ENCODE data around the gene TXNDC16. TPM values are rescaled to one million over a fixed set of nuclear protein-coding genes. Genes with fewer than 3 reads are reported as not detected.

The TXNDC16 gene
- total and polyA plus RNA-seq, 9 of the 15 experiments (the other 6 are each of a cell fraction or from before 2014, with no cell fraction given): 1.8 to 6.2 (median 4.9) TPM

DNA sequence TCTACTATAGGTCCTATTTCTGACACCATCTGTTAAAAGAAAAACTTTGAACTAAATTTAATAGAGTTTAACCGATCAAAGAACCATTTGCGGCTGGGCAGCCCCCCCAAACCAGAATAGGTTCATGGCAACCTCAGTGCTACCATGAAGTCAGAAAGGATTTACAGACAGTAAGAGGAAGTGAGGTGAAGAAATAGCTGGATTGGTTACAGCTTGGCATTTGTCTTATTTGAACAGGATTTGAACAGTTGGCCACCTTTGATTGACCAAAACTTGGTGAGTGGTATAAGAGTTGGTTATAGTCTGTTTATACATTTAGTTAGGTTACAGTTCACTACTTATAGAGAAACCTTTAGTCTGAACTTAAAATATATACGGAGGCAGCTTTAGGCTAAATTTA, 88.9 kb downstream of the TXNDC16 start (continued):
- no peak for TF ChIP-seq ARID3B (CRISPR knock-in tag; IDR thresholded peaks at IDR 0.05; ENCODE audit: borderline replicate concordance)

- H3K4me1 ChIP-seq (replicated peaks in 1 of 2; ENCODE audit: control insufficient read depth in 2 of 2, insufficient read depth in 2 of 2, low read length in 2 of 2): no peaks in the 10 kb centered on the region
- BruUV-seq (replicated peaks): no TSS peak
- no peak overlapping the region for H3K4me3 ChIP-seq
- no peaks in the 10 kb centered on the region for H3K9me3 ChIP-seq (replicated peaks; ENCODE audit: control insufficient read depth, insufficient read depth, low read depth, low read length)
- DNase-seq (ENCODE audit: extremely low read depth in 1 of 4, low spot score in 3 of 4): no peak
- no peaks in the 10 kb centered on the region for H3K9me1 ChIP-seq (ENCODE audit: control insufficient read depth, insufficient read depth, low read length)
- no peak overlapping the region for H3K4me2 ChIP-seq (ENCODE audit: insufficient read depth, low read length)
- ChIA-PET POLR2A (no interaction called here), CTCF (ENCODE audit: low intra/inter-chr PET ratio) (no interaction called here)
- in situ Hi-C loops (cut with MboI): no loop called here
- intact Hi-C loops (cut with micrococcal nuclease): no loop called here
- H4K20me1 ChIP-seq (replicated peaks; ENCODE audit: control insufficient read depth, insufficient read depth, low read length): no peaks in the 10 kb centered on the region
- FAIRE-seq: no peak
- H3K27me3 ChIP-seq (ENCODE audit: control insufficient read depth in 2 of 2, insufficient read depth in 2 of 2, low read length in 2 of 2): no peaks in the 10 kb centered on the region
- H3K36me3 ChIP-seq (ENCODE audit: control insufficient read depth, insufficient read depth, low read length): no peaks in the 10 kb centered on the region
- ATAC-seq: no peak
- H3K79me2 ChIP-seq (ENCODE audit: control insufficient read depth, insufficient read depth, low read length): no peaks in the 10 kb centered on the region
- no peak overlapping the region for H2AFZ ChIP-seq (ENCODE audit: low read depth, low read length)
- H3K9ac ChIP-seq (ENCODE audit: insufficient read depth in 1 of 2, low read depth in 2 of 2, low read length in 2 of 2): no peak overlapping the region
- 80% methylated on average over 1 of the region's 1 CpG for WGBS (ENCODE audit: insufficient coverage, low coverage, missing lambda C conversion rate)
- H3K27ac ChIP-seq (ENCODE audit: extremely low read depth, low read depth, low read length): no peak overlapping the region
- TF ChIP-seq HDAC8 (tag; IDR thresholded peaks at IDR 0.05) (no peak), ZNF277 (CRISPR knock-in tag; IDR thresholded peaks at IDR 0.05; ENCODE audit: borderline replicate concordance) (no peak), SIN3A (IDR thresholded peaks at IDR 0.05; ENCODE audit: borderline replicate concordance in 2 of 2, control insufficient read depth in 1 of 2, low read depth in 2 of 2, low read length in 2 of 2) (no peak), KAT8 (IDR thresholded peaks at IDR 0.05; ENCODE audit: low read depth) (no peak), IFI16 (CRISPR knock-in tag; IDR thresholded peaks at IDR 0.05) (no peak), STAT6 (CRISPR knock-in tag; IDR thresholded peaks at IDR 0.05) (no peak), MCM5 (IDR thresholded peaks at IDR 0.05; ENCODE audit: low read depth) (no peak), NFATC3 (IDR thresholded peaks at IDR 0.05) (no peak), RNF219 (CRISPR knock-in tag; IDR thresholded peaks at IDR 0.05) (no peak)
- TF ChIP-seq, protein P1, sequence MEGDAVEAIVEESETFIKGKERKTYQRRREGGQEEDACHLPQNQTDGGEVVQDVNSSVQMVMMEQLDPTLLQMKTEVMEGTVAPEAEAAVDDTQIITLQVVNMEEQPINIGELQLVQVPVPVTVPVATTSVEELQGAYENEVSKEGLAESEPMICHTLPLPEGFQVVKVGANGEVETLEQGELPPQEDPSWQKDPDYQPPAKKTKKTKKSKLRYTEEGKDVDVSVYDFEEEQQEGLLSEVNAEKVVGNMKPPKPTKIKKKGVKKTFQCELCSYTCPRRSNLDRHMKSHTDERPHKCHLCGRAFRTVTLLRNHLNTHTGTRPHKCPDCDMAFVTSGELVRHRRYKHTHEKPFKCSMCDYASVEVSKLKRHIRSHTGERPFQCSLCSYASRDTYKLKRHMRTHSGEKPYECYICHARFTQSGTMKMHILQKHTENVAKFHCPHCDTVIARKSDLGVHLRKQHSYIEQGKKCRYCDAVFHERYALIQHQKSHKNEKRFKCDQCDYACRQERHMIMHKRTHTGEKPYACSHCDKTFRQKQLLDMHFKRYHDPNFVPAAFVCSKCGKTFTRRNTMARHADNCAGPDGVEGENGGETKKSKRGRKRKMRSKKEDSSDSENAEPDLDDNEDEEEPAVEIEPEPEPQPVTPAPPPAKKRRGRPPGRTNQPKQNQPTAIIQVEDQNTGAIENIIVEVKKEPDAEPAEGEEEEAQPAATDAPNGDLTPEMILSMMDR (IDR thresholded peaks at IDR 0.05 in 2 of 3, conservative IDR thresholded peaks at IDR 0.05 in 1 of 3; ENCODE audit: insufficient read depth in 2 of 3, low read depth in 1 of 3, low read length in 3 of 3): no peak
Observed at GRCh38 chr14:52461721-52462120, 90.6 kb downstream of the TXNDC16 start.

All from K562 (cell line).